ENCODE data around the gene CPE.

The CPE gene

DNA sequence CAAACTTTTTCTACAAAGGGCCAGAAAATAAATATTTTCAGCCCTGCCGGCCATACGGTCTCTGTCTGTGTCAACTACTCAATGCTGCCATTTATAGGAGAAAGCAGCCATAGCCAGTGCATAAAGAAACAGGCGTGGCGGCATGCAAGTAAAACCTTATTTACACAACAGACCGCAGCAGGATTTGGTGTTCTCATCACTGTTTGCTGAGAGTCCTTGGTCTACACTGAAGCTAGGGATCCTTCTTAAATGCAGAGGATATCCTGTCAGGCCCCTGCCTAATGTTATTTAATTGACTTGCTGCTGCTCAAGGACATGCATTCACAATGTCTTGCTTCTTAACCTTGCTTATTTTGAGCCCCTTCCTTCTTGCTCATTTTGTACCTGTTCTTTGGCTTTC is 54.7 kb downstream of the CPE start:
- TF ChIP-seq, protein P1, sequence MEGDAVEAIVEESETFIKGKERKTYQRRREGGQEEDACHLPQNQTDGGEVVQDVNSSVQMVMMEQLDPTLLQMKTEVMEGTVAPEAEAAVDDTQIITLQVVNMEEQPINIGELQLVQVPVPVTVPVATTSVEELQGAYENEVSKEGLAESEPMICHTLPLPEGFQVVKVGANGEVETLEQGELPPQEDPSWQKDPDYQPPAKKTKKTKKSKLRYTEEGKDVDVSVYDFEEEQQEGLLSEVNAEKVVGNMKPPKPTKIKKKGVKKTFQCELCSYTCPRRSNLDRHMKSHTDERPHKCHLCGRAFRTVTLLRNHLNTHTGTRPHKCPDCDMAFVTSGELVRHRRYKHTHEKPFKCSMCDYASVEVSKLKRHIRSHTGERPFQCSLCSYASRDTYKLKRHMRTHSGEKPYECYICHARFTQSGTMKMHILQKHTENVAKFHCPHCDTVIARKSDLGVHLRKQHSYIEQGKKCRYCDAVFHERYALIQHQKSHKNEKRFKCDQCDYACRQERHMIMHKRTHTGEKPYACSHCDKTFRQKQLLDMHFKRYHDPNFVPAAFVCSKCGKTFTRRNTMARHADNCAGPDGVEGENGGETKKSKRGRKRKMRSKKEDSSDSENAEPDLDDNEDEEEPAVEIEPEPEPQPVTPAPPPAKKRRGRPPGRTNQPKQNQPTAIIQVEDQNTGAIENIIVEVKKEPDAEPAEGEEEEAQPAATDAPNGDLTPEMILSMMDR (IDR thresholded peaks at IDR 0.05; ENCODE audit: control insufficient read depth, insufficient read depth, low read depth, low read length, missing control alignments): no peak
- H3K4me3 ChIP-seq (ENCODE audit: control insufficient read depth, low read depth, low read length): no peak overlapping the region
- DNase-seq (ENCODE audit: low read depth): no peak

DNA sequence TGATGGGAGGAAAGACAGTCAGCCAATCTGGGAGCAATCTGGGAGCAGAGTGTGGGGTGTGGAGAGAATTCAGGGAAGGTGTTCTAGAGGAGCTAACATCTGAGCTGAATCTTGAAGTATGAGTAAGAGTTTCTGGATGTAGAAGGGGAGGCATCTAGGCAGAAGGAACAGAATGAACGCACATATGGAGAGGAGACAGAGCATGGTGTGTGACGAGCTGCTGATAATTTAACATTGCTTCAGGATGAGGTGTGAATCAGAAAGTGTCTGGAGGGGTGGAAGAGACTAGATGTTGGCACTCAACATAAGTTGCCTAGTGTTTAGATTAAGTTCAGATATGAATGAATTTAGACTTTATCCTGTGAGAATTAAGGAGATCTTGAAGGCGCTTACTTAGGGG is 58.9 kb downstream of the CPE start:
- TF ChIP-seq, protein P1 (IDR thresholded peaks at IDR 0.05; ENCODE audit: control insufficient read depth, insufficient read depth, low read depth, low read length, missing control alignments): no peak
- no peak overlapping the region for H3K4me3 ChIP-seq (ENCODE audit: control insufficient read depth, low read depth, low read length)
- DNase-seq (ENCODE audit: low read depth): no peak

DNA sequence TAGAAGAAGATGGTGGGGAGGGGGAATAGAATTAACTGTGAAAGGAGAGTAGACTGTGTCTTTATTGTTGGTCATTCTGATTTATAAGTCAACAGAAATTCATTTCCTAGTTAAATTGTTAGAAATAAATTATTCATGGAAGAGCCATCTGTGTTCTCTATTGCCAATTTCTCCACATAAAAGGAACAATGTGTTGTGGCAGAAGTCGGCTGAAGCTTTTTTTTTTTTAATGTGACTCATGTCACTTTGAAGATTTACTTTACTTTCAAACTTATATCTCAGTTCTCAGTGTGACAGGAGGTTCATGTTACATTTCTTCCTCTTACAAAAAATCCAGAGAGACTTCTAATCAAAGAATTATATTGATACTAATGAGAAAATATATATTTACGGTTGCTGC is 60.5 kb downstream of the CPE start:
- no peak for DNase-seq (ENCODE audit: low read depth)
- TF ChIP-seq, protein P1 (IDR thresholded peaks at IDR 0.05; ENCODE audit: control insufficient read depth, insufficient read depth, low read depth, low read length, missing control alignments): no peak

DNA sequence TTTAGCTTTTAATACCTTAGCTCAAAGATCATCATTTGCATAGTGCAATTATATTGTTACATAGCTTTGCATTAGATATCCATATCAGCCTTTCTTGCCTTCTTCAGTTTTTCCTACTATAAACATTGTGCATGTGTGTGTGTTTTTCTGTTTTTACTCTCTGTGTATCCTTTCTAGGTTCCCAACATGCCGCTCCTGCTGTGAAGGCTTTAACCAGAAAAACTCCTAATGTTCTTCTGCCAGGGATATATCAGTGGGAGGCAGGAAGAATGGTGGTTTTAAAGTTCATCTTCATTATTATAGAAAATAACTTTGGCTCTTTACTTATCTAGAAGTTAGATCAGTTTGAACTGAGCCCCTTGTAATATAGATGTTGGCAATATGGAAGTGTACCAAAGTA is 61.2 kb downstream of the CPE start:
- no peak for DNase-seq (ENCODE audit: low read depth)
- H3K4me3 ChIP-seq (ENCODE audit: control insufficient read depth, low read depth, low read length): no peak overlapping the region
- TF ChIP-seq, protein P1 (IDR thresholded peaks at IDR 0.05; ENCODE audit: control insufficient read depth, insufficient read depth, low read depth, low read length, missing control alignments): no peak

More for the DNA sequence above, 60.5 kb downstream of the CPE start:
- H3K4me3 ChIP-seq (ENCODE audit: control insufficient read depth, low read depth, low read length): no peak overlapping the region

DNA sequence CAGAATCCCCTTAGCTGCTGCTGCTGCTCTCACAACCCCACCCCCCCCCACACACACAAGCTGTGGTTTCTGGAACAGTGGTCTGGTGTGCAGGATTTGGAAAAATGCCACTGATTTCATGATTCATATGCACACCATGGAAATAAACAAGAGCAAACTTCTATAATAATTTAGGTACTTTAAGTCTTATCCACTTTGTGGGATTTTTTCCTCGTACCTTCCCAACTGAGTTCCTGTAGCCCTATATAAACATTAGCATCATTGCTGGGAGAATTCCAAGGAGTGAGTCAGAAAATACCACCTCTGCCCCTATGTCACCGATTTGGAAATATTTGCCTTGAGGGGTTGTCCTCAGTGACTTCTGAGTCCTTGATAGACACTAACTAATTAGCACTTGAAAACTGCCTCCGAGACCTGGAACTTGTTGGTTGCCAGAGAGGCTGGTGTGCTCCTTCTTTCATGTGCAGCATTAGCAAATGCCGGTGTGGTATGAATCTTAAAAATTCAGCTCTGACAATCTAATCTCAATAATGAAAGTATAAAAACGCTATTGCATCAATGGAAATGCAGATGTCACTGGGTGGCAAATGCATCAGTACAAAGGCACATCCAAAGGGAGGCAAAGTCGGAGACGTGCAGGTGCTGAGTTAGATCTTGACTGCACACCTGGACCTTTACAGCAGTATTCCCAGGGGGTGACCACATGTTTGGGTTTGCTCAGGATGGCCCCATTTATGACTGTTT is 61.8 kb downstream of the CPE start:
- TF ChIP-seq, protein P1 (IDR thresholded peaks at IDR 0.05; ENCODE audit: control insufficient read depth, insufficient read depth, low read depth, low read length, missing control alignments): no peak
- H3K4me3 ChIP-seq (ENCODE audit: control insufficient read depth, low read depth, low read length): no peak overlapping the region
- no peak for DNase-seq (ENCODE audit: low read depth)

DNA sequence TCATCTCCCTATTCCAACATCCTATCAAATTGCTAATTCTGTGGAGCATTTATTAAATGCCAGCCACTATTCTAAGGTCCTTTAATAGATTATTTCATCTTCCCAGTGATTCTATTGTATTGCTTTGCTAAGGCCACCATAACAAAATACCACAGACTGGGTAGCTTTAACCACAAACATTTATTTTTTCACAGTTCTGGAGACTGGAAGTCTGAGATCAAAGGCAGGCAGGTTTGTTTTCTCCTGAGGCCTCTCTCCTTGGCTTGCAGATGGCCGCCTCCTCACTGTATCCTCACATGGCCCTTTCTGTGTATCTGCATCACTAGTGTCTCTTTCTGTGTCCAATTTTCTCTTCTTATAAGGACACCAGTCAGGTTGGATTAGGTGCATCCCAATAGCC is 64.5 kb downstream of the CPE start:
- TF ChIP-seq, protein P1 (IDR thresholded peaks at IDR 0.05; ENCODE audit: control insufficient read depth, insufficient read depth, low read depth, low read length, missing control alignments): no peak
- no peak for DNase-seq (ENCODE audit: low read depth)
- no peak overlapping the region for H3K4me3 ChIP-seq (ENCODE audit: control insufficient read depth, low read depth, low read length)

All from AG09309 (cell line).